Stimulated activated CD4-positive, alpha-beta T cell treated with anti-CD3 and anti-CD28 coated beads, Interleukin-15, amount 100 ng/mL, for 48 hours (primary cell): Measurements from ENCODE around the gene IARS1.

Source experiments
- DNase-seq, 2 donors: peaks; one replicate each; pipeline ENCODE4 v3.0.0-alpha.2; 2020; ENCODE audit warnings: low read depth in 2 of 2

IARS1 gene

DNA sequence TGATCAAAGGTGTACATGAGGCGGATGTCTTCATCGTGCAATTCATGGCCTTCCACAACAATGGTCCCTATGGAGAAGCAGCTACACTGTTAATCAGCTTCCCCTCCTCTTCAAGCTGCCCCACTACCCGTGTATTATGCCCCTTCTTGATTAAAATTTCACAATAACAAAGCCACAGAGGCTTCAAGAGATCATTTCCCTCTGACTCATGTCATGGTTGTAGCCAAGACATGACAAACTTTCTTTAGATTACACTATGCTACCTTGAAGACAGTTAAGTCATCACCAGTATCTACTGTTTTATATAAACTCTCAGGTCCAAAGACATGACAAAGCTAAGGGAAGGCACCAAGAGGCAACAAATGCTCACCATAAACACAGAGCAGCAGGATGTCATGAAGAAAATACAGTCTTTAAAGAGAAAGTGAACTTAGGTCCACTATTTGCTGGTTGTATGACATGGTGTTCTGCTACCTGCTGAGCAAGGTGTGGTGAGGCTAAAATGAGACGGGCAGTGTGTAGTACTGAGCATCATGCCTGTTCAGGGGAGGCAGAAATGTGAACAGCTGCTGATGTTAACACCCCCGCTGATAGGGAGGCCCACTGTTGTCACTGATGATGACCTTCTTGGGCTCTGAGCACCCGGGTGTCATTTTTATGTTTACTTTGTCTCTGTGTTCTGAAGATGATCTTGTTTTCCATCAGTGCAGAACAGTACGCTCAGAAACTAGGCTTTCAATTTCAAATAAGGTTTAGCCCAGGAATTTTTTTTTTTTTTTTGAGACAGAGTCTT, 48.3 kb downstream of the IARS1 start:
- DNase-seq: no peak
